ENCODE data around the gene EVI5.

DNA sequence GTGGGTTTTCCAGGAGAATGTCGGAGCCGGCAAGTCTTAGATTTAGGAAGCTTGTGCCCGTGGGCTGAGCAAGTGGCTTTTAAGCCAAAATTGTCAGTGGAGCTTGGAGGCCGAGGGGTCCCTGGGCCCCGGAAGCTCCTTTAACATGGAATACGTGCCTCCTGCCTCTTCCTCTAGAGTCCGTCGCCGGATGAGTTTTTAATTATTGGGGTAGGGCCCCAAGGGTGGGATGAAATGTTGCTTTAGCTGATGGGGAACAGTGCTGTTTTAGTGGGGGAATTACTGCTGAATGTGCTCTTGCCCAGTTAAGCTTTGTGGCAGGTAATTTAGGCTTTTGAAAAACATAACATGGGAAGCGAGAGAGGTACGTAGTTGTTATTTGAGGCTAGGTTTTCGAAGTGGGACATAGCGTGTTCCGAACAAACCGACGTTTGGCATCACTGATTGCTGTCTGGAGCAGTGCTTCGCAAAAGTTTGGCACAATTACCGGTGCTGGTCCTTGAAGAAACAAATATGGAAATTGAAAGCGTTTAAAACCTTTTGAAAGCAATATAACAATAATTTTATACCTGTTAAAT, 47.7 kb upstream of the EVI5 start:
- no peak for TF ChIP-seq EZH2 (IDR thresholded peaks at IDR 0.05; ENCODE audit: borderline replicate concordance, insufficient read depth, low read depth, low read length, poor library complexity, severe bottlenecking)
- TF ChIP-seq, protein P1, sequence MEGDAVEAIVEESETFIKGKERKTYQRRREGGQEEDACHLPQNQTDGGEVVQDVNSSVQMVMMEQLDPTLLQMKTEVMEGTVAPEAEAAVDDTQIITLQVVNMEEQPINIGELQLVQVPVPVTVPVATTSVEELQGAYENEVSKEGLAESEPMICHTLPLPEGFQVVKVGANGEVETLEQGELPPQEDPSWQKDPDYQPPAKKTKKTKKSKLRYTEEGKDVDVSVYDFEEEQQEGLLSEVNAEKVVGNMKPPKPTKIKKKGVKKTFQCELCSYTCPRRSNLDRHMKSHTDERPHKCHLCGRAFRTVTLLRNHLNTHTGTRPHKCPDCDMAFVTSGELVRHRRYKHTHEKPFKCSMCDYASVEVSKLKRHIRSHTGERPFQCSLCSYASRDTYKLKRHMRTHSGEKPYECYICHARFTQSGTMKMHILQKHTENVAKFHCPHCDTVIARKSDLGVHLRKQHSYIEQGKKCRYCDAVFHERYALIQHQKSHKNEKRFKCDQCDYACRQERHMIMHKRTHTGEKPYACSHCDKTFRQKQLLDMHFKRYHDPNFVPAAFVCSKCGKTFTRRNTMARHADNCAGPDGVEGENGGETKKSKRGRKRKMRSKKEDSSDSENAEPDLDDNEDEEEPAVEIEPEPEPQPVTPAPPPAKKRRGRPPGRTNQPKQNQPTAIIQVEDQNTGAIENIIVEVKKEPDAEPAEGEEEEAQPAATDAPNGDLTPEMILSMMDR (IDR thresholded peaks at IDR 0.05): no peak

Measured in B cell (primary cell).